ENCODE measurements around the gene CALML3. TPM values are rescaled to one million over a fixed set of nuclear protein-coding genes. Genes with fewer than 3 reads are reported as not detected.

The CALML3 gene
- polyA plus RNA-seq, 4 donors = 0.08 TPM; not detected in 3

Other genes with a start within 250 kb of the CALML3 start
- gene UCN3, start 160.0 kb upstream of the CALML3 start, polyA plus RNA-seq (ENCODE audit: insufficient read length in 4 of 4) = 1 to 10 TPM; 1.1 to 3.3 (median 2.2) TPM
- under 1 TPM; 0.22 to 0.59 (median 0.31) TPM for gene TUBAL3, start 120.1 kb upstream of the CALML3 start, polyA plus RNA-seq (ENCODE audit: insufficient read length in 4 of 4)
- 100 to 1,000 TPM; 112 to 137 (median 130) TPM for gene NET1, start 112.4 kb upstream of the CALML3 start, polyA plus RNA-seq (ENCODE audit: insufficient read length in 4 of 4)
- not detected for gene CALML5, start 25.4 kb upstream of the CALML3 start, polyA plus RNA-seq (ENCODE audit: insufficient read length in 4 of 4)
- gene ASB13, start 141.6 kb downstream of the CALML3 start, polyA plus RNA-seq (ENCODE audit: insufficient read length in 4 of 4) = 10 to 100 TPM; 22.7 to 29.2 (median 26.0) TPM
- 10 to 100 TPM; 28.1 to 42.1 (median 35.0) TPM for gene TASOR2, start 159.9 kb downstream of the CALML3 start, polyA plus RNA-seq (ENCODE audit: insufficient read length in 4 of 4)

Data from left renal cortex interstitium (tissue), 4 donors.